ENCODE data around the gene SHB. TPM values are rescaled to one million over a fixed set of nuclear protein-coding genes. Genes with fewer than 3 reads are reported as not detected.
A peak's percentile ranks its signal among the peaks of the same experiment; 100 is the strongest.

SHB gene
- total RNA-seq, 4 donors from 2014 or later = 9.7 to 17.5 (median 14.2) TPM

GRCh38 chr9:38043931-38044623, 24.9 kb downstream of the SHB start:
- no peak for TF ChIP-seq CTCF (IDR thresholded peaks at IDR 0.05)
- no peak for TF ChIP-seq POLR2AphosphoS5 (IDR thresholded peaks at IDR 0.05)
- no peak for TF ChIP-seq POLR2A (IDR thresholded peaks at IDR 0.05)
- TF ChIP-seq EP300 (IDR thresholded peaks at IDR 0.05) = no peak
- Histone ChIP-seq H3K9me3 (no peaks in the 10 kb centered on the region), H3K4me3 (no peak overlapping the region), H3K27ac (peak overlapping the region in 1 of 4 donors; percentile 6), H3K36me3 (no peaks in the 10 kb centered on the region), H3K27me3 (no peaks in the 10 kb centered on the region), H3K4me1 (peaks cover 9 to 71% (median 26%) of the 10 kb centered on the region in 3 donors)
- WGBS, 2 donors (ENCODE audit: low coverage in 1 of 2) = 10 to 58% methylated on average over 2 to 3 of the region's 9 CpGs
- ATAC-seq = no peak

- Histone ChIP-seq H3K27me3 (no peaks in the 10 kb centered on the region), H3K4me3 (no peak overlapping the region), H3K36me3 (no peaks in the 10 kb centered on the region), H3K4me1 (peaks cover 3 to 71% (median 22%) of the 10 kb centered on the region in 3 donors), H3K9me3 (no peaks in the 10 kb centered on the region), H3K27ac (peak overlapping the region in 1 of 4 donors; percentile 8)
- WGBS, 2 donors (ENCODE audit: low coverage in 1 of 2) = 73 to 76% methylated on average over 2 to 5 of the region's 8 CpGs
- ATAC-seq = no peak
- TF ChIP-seq POLR2A (IDR thresholded peaks at IDR 0.05) = no peak
- TF ChIP-seq EP300 (IDR thresholded peaks at IDR 0.05) = no peak
- TF ChIP-seq CTCF (IDR thresholded peaks at IDR 0.05) = no peak
- no peak for TF ChIP-seq POLR2AphosphoS5 (IDR thresholded peaks at IDR 0.05)
These were observed 26.2 kb downstream of the SHB start for GRCh38 chr9:38042626-38043357.

GRCh38 chr9:38041564-38042243, 27.3 kb downstream of the SHB start:
- TF ChIP-seq POLR2A (IDR thresholded peaks at IDR 0.05) (no peak), POLR2AphosphoS5 (IDR thresholded peaks at IDR 0.05) (no peak), EP300 (IDR thresholded peaks at IDR 0.05) (no peak), CTCF (IDR thresholded peaks at IDR 0.05) (no peak)
- no peaks in the 10 kb centered on the region for H3K36me3 ChIP-seq
- 65 to 81% methylated on average over 5 to 13 of the region's 21 CpGs for WGBS, 2 donors (ENCODE audit: low coverage in 1 of 2)
- no peak overlapping the region for H3K4me3 ChIP-seq
- H3K27me3 ChIP-seq = no peaks in the 10 kb centered on the region
- no peak overlapping the region for H3K27ac ChIP-seq
- no peak for ATAC-seq
- H3K9me3 ChIP-seq = no peaks in the 10 kb centered on the region
- peaks cover 0 to 67% (median 17%) of the 10 kb centered on the region in 3 donors for H3K4me1 ChIP-seq

GRCh38 chr9:38039907-38040682, 28.9 kb downstream of the SHB start:
- Histone ChIP-seq H3K36me3 (no peaks in the 10 kb centered on the region), H3K27ac (peak overlapping the region in 2 of 4 donors; percentile 13 to 16), H3K9me3 (no peaks in the 10 kb centered on the region), H3K4me3 (no peak overlapping the region), H3K4me1 (peaks cover 0 to 59% (median 16%) of the 10 kb centered on the region in 3 donors), H3K27me3 (no peaks in the 10 kb centered on the region)
- ATAC-seq = no peak
- 70 to 87% methylated on average over 2 to 11 of the region's 21 CpGs for WGBS, 2 donors (ENCODE audit: low coverage in 1 of 2)
- TF ChIP-seq CTCF (IDR thresholded peaks at IDR 0.05) = no peak
- no peak for TF ChIP-seq POLR2AphosphoS5 (IDR thresholded peaks at IDR 0.05)
- TF ChIP-seq POLR2A (IDR thresholded peaks at IDR 0.05) = no peak
- no peak for TF ChIP-seq EP300 (IDR thresholded peaks at IDR 0.05)
